Transverse colon (tissue), 4 donors: Measurements from ENCODE around the gene NMRAL1. TPM values are rescaled to one million over a fixed set of nuclear protein-coding genes. Genes with fewer than 3 reads are reported as not detected.
A peak's percentile ranks its signal among the peaks of the same experiment; 100 is the strongest.

Experiments
- DNase-seq: peaks from one replicate; pipeline ENCODE4 v3.0.0-alpha.2; 2019
- H3K27ac ChIP-seq, 4 donors: fragments of 200-600 bp; sonication (generic); 2 replicates each; pipeline ENCODE4 v1.5.1; 2016 to 2018; ENCODE audit warnings: inconsistent platforms in 4 of 4
- H3K27me3 ChIP-seq: fragments of 200-600 bp; sonication (generic); 2 replicates; pipeline ENCODE4 v1.5.1; 2017; ENCODE audit warnings: inconsistent platforms
- H3K36me3 ChIP-seq, 4 donors: fragments of 200-600 bp; sonication (generic); 2 replicates each; pipeline ENCODE4 v1.5.1; 2017 to 2019; ENCODE audit warnings: inconsistent platforms in 4 of 4
- H3K4me1 ChIP-seq, 4 donors: fragments of 200-600 bp; sonication (generic); 2 replicates each; pipeline ENCODE4 v1.5.1; 2017 to 2020; ENCODE audit warnings: inconsistent platforms in 4 of 4
- H3K4me3 ChIP-seq, 4 donors: fragments of 200-600 bp; sonication (generic); 1 replicate in 1 of 4; 2 replicates in 3 of 4; pipeline versions ENCODE4 v1.5.1 to v1.6.1; 2017 to 2019; ENCODE audit warnings: inconsistent platforms in 4 of 4
- H3K9me3 ChIP-seq, 2 donors: fragments of 200-600 bp; sonication (generic); 2 replicates each; pipeline ENCODE4 v1.5.1; 2017 to 2019; ENCODE audit warnings: inconsistent platforms in 2 of 2
- CTCF ChIP-seq, 5 experiments: fragments of 200-600 bp in 3 of 5; fragments of 450-650 bp in 2 of 5; sonication (generic) in 3 of 5; IDR thresholded peaks; 1 replicate in 2 of 5; 2 replicates in 3 of 5; pipeline ENCODE4 v1.5.1; 2016 to 2017; ENCODE audit warnings: antibody characterized with exemption in 5 of 5, inconsistent platforms in 3 of 5, mild to moderate bottlenecking in 2 of 5, moderate library complexity in 1 of 5
- EP300 ChIP-seq: sonication (generic); formaldehyde crosslinking; IDR thresholded peaks from one replicate; pipeline ENCODE4 v1.6.1; 2017; ENCODE audit warnings: antibody characterized with exemption, low read depth
- POLR2A ChIP-seq: fragments of 450-650 bp; IDR thresholded peaks from one replicate; pipeline ENCODE4 v1.6.1; 2016; ENCODE audit warnings: antibody characterized with exemption, mild to moderate bottlenecking, moderate library complexity
- POLR2AphosphoS5 ChIP-seq, 3 donors: sonication (generic); formaldehyde crosslinking; IDR thresholded peaks; one replicate each; pipeline ENCODE4 v1.6.1; 2016; ENCODE audit warnings: antibody characterized with exemption in 3 of 3
- WGBS, 2 donors: methylation state at CpG; one replicate each; pipeline ENCODE4 v1.1.5; 2018; ENCODE audit warnings: low coverage in 1 of 2; 5-methylcytosine and 5-hydroxymethylcytosine counted together
- in situ Hi-C, 4 donors: fragments of 200-750 bp; cut with MboI; loops; one replicate each; pipeline versions ENCODE4 v1.15.0 to v1.15.1; 2017; ENCODE audit warnings: low sequenced_read_pairs in 3 of 4, low pct_ligation_motif_present in 1 of 4, low pct_unique_long_range_greater_than_20kb in 1 of 4
- intact Hi-C: fragments of 100-400 bp; cut with DNase I; formaldehyde crosslinking; loops from one replicate; pipeline ENCODE4 v1.15.1; 2023; ENCODE audit warnings: low total_unique reads
- total RNA-seq, 4 donors: library from RNA; depleted of rRNA; stranded (reverse); fragments of >200 nt; gene quantifications; one replicate each; pipeline ENCODE4 v1.1.0, GENCODE V29; 2016

The NMRAL1 gene
- total RNA-seq, 4 donors from 2014 or later, result 46.0 to 75.9 (median 66.6) TPM

- H3K4me3 ChIP-seq, result no peak overlapping the region
- DNase-seq, result no peak
- peaks cover 18 to 33% (median 19%) of the 10 kb centered on the region in 4 donors for H3K4me1 ChIP-seq
- intact Hi-C loops, result loop anchor here (10.0 kb wide), 1 partner anchor 84 kb away; no protein-coding TSS in a partner anchor
- TF ChIP-seq POLR2A, result no peak
- no peak for TF ChIP-seq EP300
- H3K27me3 ChIP-seq, result no peaks in the 10 kb centered on the region
- in situ Hi-C loops, result no loop called here
- 20 to 30% methylated on average over 5 of the region's 5 CpGs for WGBS, 2 donors
- H3K9me3 ChIP-seq, result no peaks in the 10 kb centered on the region
- H3K36me3 ChIP-seq, result peaks cover 0 to 3% (median 0%) of the 10 kb centered on the region in 4 donors
- peak overlapping the region; percentile 62 to 74 (median 66) for H3K27ac ChIP-seq
These were observed 26.6 kb upstream of the NMRAL1 start for GRCh38 chr16:4501071-4501478.

- intact Hi-C loops (loop anchor here (10.0 kb wide), 1 partner anchor 85 kb away; no protein-coding TSS in a partner anchor), in situ Hi-C loops (no loop called here)
- 20 to 70% methylated on average over 1 to 3 of the region's 3 CpGs for WGBS, 2 donors
- DNase-seq, result no peak
- H3K9me3 ChIP-seq, result no peaks in the 10 kb centered on the region
- no peaks in the 10 kb centered on the region for H3K27me3 ChIP-seq
- peaks cover 18 to 25% (median 19%) of the 10 kb centered on the region in 4 donors for H3K4me1 ChIP-seq
- H3K36me3 ChIP-seq, result peaks cover 0 to 3% (median 0%) of the 10 kb centered on the region in 4 donors
- peak overlapping the region; percentile 62 to 74 (median 66) for H3K27ac ChIP-seq
- TF ChIP-seq EP300 (no peak), POLR2AphosphoS5 (IDR thresholded peaks at IDR 0.05) (peak in 2 of 3 donors; percentile 57 to 64)
- H3K4me3 ChIP-seq, result no peak overlapping the region
These were observed 25.8 kb upstream of the NMRAL1 start for GRCh38 chr16:4500272-4500671.

GRCh38 chr16:4499196-4499555 lies 24.8 kb upstream of the NMRAL1 start:
- TF ChIP-seq POLR2AphosphoS5 (IDR thresholded peaks at IDR 0.05) (no peak), EP300 (no peak), CTCF (IDR thresholded peaks at IDR 0.05) (no peak), POLR2A (no peak)
- intact Hi-C loops, result no loop called here
- no peak for DNase-seq
- in situ Hi-C loops, result no loop called here
- H3K36me3 ChIP-seq, result peaks cover 0 to 3% (median 0%) of the 10 kb centered on the region in 4 donors
- no peak overlapping the region for H3K27ac ChIP-seq
- no peaks in the 10 kb centered on the region for H3K9me3 ChIP-seq
- no peaks in the 10 kb centered on the region for H3K27me3 ChIP-seq
- no peak overlapping the region for H3K4me3 ChIP-seq
- peaks cover 18 to 26% (median 19%) of the 10 kb centered on the region in 4 donors for H3K4me1 ChIP-seq
- WGBS, 2 donors, result 80 to 97% methylated on average over 2 to 4 of the region's 4 CpGs

- H3K27ac ChIP-seq, result no peak overlapping the region
These were observed 24.2 kb upstream of the NMRAL1 start for GRCh38 chr16:4498546-4499195.

More at GRCh38 chr16:4498546-4499195, 24.2 kb upstream of the NMRAL1 start:
- Histone ChIP-seq H3K9me3 (no peaks in the 10 kb centered on the region), H3K27me3 (no peaks in the 10 kb centered on the region), H3K4me1 (peaks cover 18 to 26% (median 19%) of the 10 kb centered on the region in 4 donors), H3K36me3 (peaks cover 0 to 3% (median 0%) of the 10 kb centered on the region in 4 donors), H3K4me3 (no peak overlapping the region)
- intact Hi-C loops, result no loop called here
- 82 to 100% methylated on average over 2 to 8 of the region's 8 CpGs for whole genome bisulfite sequencing, 2 donors
- DNase-seq, result no peak
- in situ Hi-C loops, result no loop called here
- TF ChIP-seq CTCF (IDR thresholded peaks at IDR 0.05) (no peak), EP300 (no peak), POLR2A (no peak), POLR2AphosphoS5 (IDR thresholded peaks at IDR 0.05) (no peak)
